Measurements from ENCODE around the gene AGBL1.
A peak's percentile ranks its signal among the peaks of the same experiment; 100 is the strongest.

Gene AGBL1

GRCh38 chr15:86590461-86590860, 510.8 kb downstream of the AGBL1 start:
- DNase-seq (ENCODE audit: low spot score): no peak

GRCh38 chr15:86591158-86591557, 511.5 kb downstream of the AGBL1 start:
- DNase-seq (ENCODE audit: low spot score): no peak

- DNase-seq (ENCODE audit: low spot score): no peak
These were observed 512.5 kb downstream of the AGBL1 start for GRCh38 chr15:86591994-86592735.

GRCh38 chr15:86595741-86596140, 516.1 kb downstream of the AGBL1 start:
- DNase-seq (ENCODE audit: low spot score): no peak

- DNase-seq (ENCODE audit: low spot score): no peak
These were observed 523.8 kb downstream of the AGBL1 start for GRCh38 chr15:86603466-86603865.

GRCh38 chr15:86608461-86609205, 529.0 kb downstream of the AGBL1 start:
- DNase-seq (ENCODE audit: low spot score): no peak

- no peak for DNase-seq (ENCODE audit: low spot score)
These were observed 529.6 kb downstream of the AGBL1 start for GRCh38 chr15:86609275-86609674.

GRCh38 chr15:86610038-86610437, 530.4 kb downstream of the AGBL1 start:
- no peak for DNase-seq (ENCODE audit: low spot score)

GRCh38 chr15:86611417-86612040, 531.9 kb downstream of the AGBL1 start:
- peak; percentile 47 for DNase-seq (ENCODE audit: low spot score)

- DNase-seq (ENCODE audit: low spot score): no peak
These were observed 535.7 kb downstream of the AGBL1 start for GRCh38 chr15:86615411-86615810.

GRCh38 chr15:86615816-86616215, 536.1 kb downstream of the AGBL1 start:
- DNase-seq (ENCODE audit: low spot score): no peak

- DNase-seq (ENCODE audit: low spot score): no peak
These were observed 537.1 kb downstream of the AGBL1 start for GRCh38 chr15:86616771-86617170.

- no peak for DNase-seq (ENCODE audit: low spot score)
These were observed 540.5 kb downstream of the AGBL1 start for GRCh38 chr15:86620157-86620556.

- no peak for DNase-seq (ENCODE audit: low spot score)
These were observed 541.1 kb downstream of the AGBL1 start for GRCh38 chr15:86620641-86621349.

GRCh38 chr15:86623236-86623635, 543.6 kb downstream of the AGBL1 start:
- no peak for DNase-seq (ENCODE audit: low spot score)

- peak; percentile 88 for DNase-seq (ENCODE audit: low spot score)
These were observed 544.8 kb downstream of the AGBL1 start for GRCh38 chr15:86624261-86625036.

- no peak for DNase-seq (ENCODE audit: low spot score)
These were observed 550.0 kb downstream of the AGBL1 start for GRCh38 chr15:86629409-86630356.

- DNase-seq (ENCODE audit: low spot score): no peak
These were observed 551.3 kb downstream of the AGBL1 start for GRCh38 chr15:86630946-86631345.

- no peak for DNase-seq (ENCODE audit: low spot score)
These were observed 554.5 kb downstream of the AGBL1 start for GRCh38 chr15:86634146-86634545.

- DNase-seq (ENCODE audit: low spot score): no peak
These were observed 555.4 kb downstream of the AGBL1 start for GRCh38 chr15:86634992-86635638.
